PC-9 (cell line): ENCODE results near the gene TYK2.

Experiments
- EZH2 ChIP-seq: fragments of 200-600 bp; sonication (generic); IDR thresholded peaks from 2 replicates; pipeline ENCODE4 v1.8.0; 2017; ENCODE audit warnings: antibody characterized with exemption, low read depth
- TF ChIP-seq, protein P1 (sequence below): fragments of 200-600 bp; sonication (generic); conservative IDR thresholded peaks from 2 replicates; pipeline ENCODE4 v1.6.1; 2017; ENCODE audit warnings: mixed run types, antibody characterized with exemption, mild to moderate bottlenecking, moderate library complexity

GRCh38 chr19:10339380-10339960 lies 40.9 kb downstream of the TYK2 start, which contains the start of gene ICAM3:
- TF ChIP-seq, protein P1, sequence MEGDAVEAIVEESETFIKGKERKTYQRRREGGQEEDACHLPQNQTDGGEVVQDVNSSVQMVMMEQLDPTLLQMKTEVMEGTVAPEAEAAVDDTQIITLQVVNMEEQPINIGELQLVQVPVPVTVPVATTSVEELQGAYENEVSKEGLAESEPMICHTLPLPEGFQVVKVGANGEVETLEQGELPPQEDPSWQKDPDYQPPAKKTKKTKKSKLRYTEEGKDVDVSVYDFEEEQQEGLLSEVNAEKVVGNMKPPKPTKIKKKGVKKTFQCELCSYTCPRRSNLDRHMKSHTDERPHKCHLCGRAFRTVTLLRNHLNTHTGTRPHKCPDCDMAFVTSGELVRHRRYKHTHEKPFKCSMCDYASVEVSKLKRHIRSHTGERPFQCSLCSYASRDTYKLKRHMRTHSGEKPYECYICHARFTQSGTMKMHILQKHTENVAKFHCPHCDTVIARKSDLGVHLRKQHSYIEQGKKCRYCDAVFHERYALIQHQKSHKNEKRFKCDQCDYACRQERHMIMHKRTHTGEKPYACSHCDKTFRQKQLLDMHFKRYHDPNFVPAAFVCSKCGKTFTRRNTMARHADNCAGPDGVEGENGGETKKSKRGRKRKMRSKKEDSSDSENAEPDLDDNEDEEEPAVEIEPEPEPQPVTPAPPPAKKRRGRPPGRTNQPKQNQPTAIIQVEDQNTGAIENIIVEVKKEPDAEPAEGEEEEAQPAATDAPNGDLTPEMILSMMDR: no peak
- no peak for TF ChIP-seq EZH2
